ENCODE data around the gene SEMA4G.
A peak's percentile ranks its signal among the peaks of the same experiment; 100 is the strongest.

Gene SEMA4G

GRCh38 chr10:100984672-100985177 lies 15.4 kb downstream of the SEMA4G start:
- H3K9ac ChIP-seq (ENCODE audit: insufficient read length, low read depth) = no peak overlapping the region
- no peak for DNase-seq (ENCODE audit: low read depth, low spot score)
- H3K27me3 ChIP-seq (ENCODE audit: insufficient read depth, insufficient read length) = no peaks in the 10 kb centered on the region
- H3K4me1 ChIP-seq (ENCODE audit: insufficient read depth, insufficient read length) = peaks cover 4% of the 10 kb centered on the region
- H3K36me3 ChIP-seq (ENCODE audit: insufficient read depth, insufficient read length, low read length) = peaks cover 62% of the 10 kb centered on the region
- no peak overlapping the region for H3K4me3 ChIP-seq (ENCODE audit: insufficient read length, low read depth)
- H3K9me3 ChIP-seq (ENCODE audit: insufficient read depth, low read length) = no peaks in the 10 kb centered on the region
- TF ChIP-seq SUZ12 (IDR thresholded peaks at IDR 0.05; ENCODE audit: extremely low read depth, insufficient read depth, insufficient read length) = no peak
- no peak for TF ChIP-seq ZNF274 (IDR thresholded peaks at IDR 0.05; ENCODE audit: low read depth, low read length)
- TF ChIP-seq YY1 (IDR thresholded peaks at IDR 0.05; ENCODE audit: insufficient read depth, insufficient read length) = no peak

- no peak for DNase-seq (ENCODE audit: low read depth, low spot score)
- no peak for TF ChIP-seq ZNF274 (IDR thresholded peaks at IDR 0.05; ENCODE audit: low read depth, low read length)
- no peak for TF ChIP-seq SUZ12 (IDR thresholded peaks at IDR 0.05; ENCODE audit: extremely low read depth, insufficient read depth, insufficient read length)
- TF ChIP-seq YY1 (IDR thresholded peaks at IDR 0.05; ENCODE audit: insufficient read depth, insufficient read length) = no peak
- H3K4me3 ChIP-seq (ENCODE audit: insufficient read length, low read depth) = no peak overlapping the region
Observed at GRCh38 chr10:100985336-100985735, 16.0 kb downstream of the SEMA4G start.

GRCh38 chr10:100986623-100986951 lies 17.3 kb downstream of the SEMA4G start:
- Histone ChIP-seq H3K4me1 (ENCODE audit: insufficient read depth, insufficient read length) (peaks cover 6% of the 10 kb centered on the region), H3K27me3 (ENCODE audit: insufficient read depth, insufficient read length) (no peaks in the 10 kb centered on the region), H3K36me3 (ENCODE audit: insufficient read depth, insufficient read length, low read length) (peaks cover 61% of the 10 kb centered on the region), H3K9ac (ENCODE audit: insufficient read length, low read depth) (peak overlapping the region; percentile 98), H3K4me3 (ENCODE audit: insufficient read length, low read depth) (peak overlapping the region; percentile 97), H3K9me3 (ENCODE audit: insufficient read depth, low read length) (no peaks in the 10 kb centered on the region)
- TF ChIP-seq SUZ12 (IDR thresholded peaks at IDR 0.05; ENCODE audit: extremely low read depth, insufficient read depth, insufficient read length) = no peak
- no peak for TF ChIP-seq YY1 (IDR thresholded peaks at IDR 0.05; ENCODE audit: insufficient read depth, insufficient read length)
- TF ChIP-seq ZNF274 (IDR thresholded peaks at IDR 0.05; ENCODE audit: low read depth, low read length) = no peak
- no peak for DNase-seq (ENCODE audit: low read depth, low spot score)

More at GRCh38 chr10:100985336-100985735, 16.0 kb downstream of the SEMA4G start:
- peaks cover 61% of the 10 kb centered on the region for H3K36me3 ChIP-seq (ENCODE audit: insufficient read depth, insufficient read length, low read length)
- no peak overlapping the region for H3K9ac ChIP-seq (ENCODE audit: insufficient read length, low read depth)
- H3K4me1 ChIP-seq (ENCODE audit: insufficient read depth, insufficient read length) = peaks cover 6% of the 10 kb centered on the region
- no peaks in the 10 kb centered on the region for H3K9me3 ChIP-seq (ENCODE audit: insufficient read depth, low read length)
- H3K27me3 ChIP-seq (ENCODE audit: insufficient read depth, insufficient read length) = no peaks in the 10 kb centered on the region

GRCh38 chr10:100986952-100987684 lies 17.8 kb downstream of the SEMA4G start, which contains the start of the genes MRPL43 and TWNK:
TSS of gene MRPL43 (minus strand) at chr10:100987497. CDS start at chr10:100987443, 54 bp downstream.
TSS of gene TWNK (plus strand) at chr10:100987543. CDS start at chr10:100988211, 668 bp downstream.
- Histone ChIP-seq H3K36me3 (ENCODE audit: insufficient read depth, insufficient read length, low read length) (peaks cover 57% of the 10 kb centered on the region), H3K27me3 (ENCODE audit: insufficient read depth, insufficient read length) (no peaks in the 10 kb centered on the region), H3K9ac (ENCODE audit: insufficient read length, low read depth) (peak within 1 kb of the TSS; percentile 98), H3K9me3 (ENCODE audit: insufficient read depth, low read length) (no peaks in the 10 kb centered on the region), H3K4me3 (ENCODE audit: insufficient read length, low read depth) (peak within 1 kb of the TSS; percentile 97), H3K4me1 (ENCODE audit: insufficient read depth, insufficient read length) (peaks cover 6% of the 10 kb centered on the region)
- no peak for TF ChIP-seq ZNF274 (IDR thresholded peaks at IDR 0.05; ENCODE audit: low read depth, low read length)
- TF ChIP-seq SUZ12 (IDR thresholded peaks at IDR 0.05; ENCODE audit: extremely low read depth, insufficient read depth, insufficient read length) = no peak
- TF ChIP-seq YY1 (IDR thresholded peaks at IDR 0.05; ENCODE audit: insufficient read depth, insufficient read length) = no peak
- DNase-seq (ENCODE audit: low read depth, low spot score) = peak; percentile 66

GRCh38 chr10:100987685-100988049 lies 18.4 kb downstream of the SEMA4G start:
- no peak for TF ChIP-seq SUZ12 (IDR thresholded peaks at IDR 0.05; ENCODE audit: extremely low read depth, insufficient read depth, insufficient read length)
- TF ChIP-seq YY1 (IDR thresholded peaks at IDR 0.05; ENCODE audit: insufficient read depth, insufficient read length) = no peak
- no peak for TF ChIP-seq ZNF274 (IDR thresholded peaks at IDR 0.05; ENCODE audit: low read depth, low read length)
- Histone ChIP-seq H3K4me3 (ENCODE audit: insufficient read length, low read depth) (peak overlapping the region; percentile 97), H3K9ac (ENCODE audit: insufficient read length, low read depth) (peak overlapping the region; percentile 98), H3K4me1 (ENCODE audit: insufficient read depth, insufficient read length) (peaks cover 6% of the 10 kb centered on the region), H3K27me3 (ENCODE audit: insufficient read depth, insufficient read length) (no peaks in the 10 kb centered on the region), H3K9me3 (ENCODE audit: insufficient read depth, low read length) (no peaks in the 10 kb centered on the region), H3K36me3 (ENCODE audit: insufficient read depth, insufficient read length, low read length) (peaks cover 60% of the 10 kb centered on the region)
- DNase-seq (ENCODE audit: low read depth, low spot score) = no peak

- peak overlapping the region; percentile 98 for H3K9ac ChIP-seq (ENCODE audit: insufficient read length, low read depth)
- H3K4me1 ChIP-seq (ENCODE audit: insufficient read depth, insufficient read length) = peaks cover 6% of the 10 kb centered on the region
- peaks cover 61% of the 10 kb centered on the region for H3K36me3 ChIP-seq (ENCODE audit: insufficient read depth, insufficient read length, low read length)
- no peaks in the 10 kb centered on the region for H3K27me3 ChIP-seq (ENCODE audit: insufficient read depth, insufficient read length)
- H3K4me3 ChIP-seq (ENCODE audit: insufficient read length, low read depth) = peak overlapping the region; percentile 97
- no peak for DNase-seq (ENCODE audit: low read depth, low spot score)
- H3K9me3 ChIP-seq (ENCODE audit: insufficient read depth, low read length) = no peaks in the 10 kb centered on the region
- TF ChIP-seq ZNF274 (IDR thresholded peaks at IDR 0.05; ENCODE audit: low read depth, low read length) (no peak), SUZ12 (IDR thresholded peaks at IDR 0.05; ENCODE audit: extremely low read depth, insufficient read depth, insufficient read length) (no peak), YY1 (IDR thresholded peaks at IDR 0.05; ENCODE audit: insufficient read depth, insufficient read length) (no peak)
Observed at GRCh38 chr10:100988166-100988565, 18.9 kb downstream of the SEMA4G start.

- DNase-seq (ENCODE audit: low read depth, low spot score) = no peak
- Histone ChIP-seq H3K9ac (ENCODE audit: insufficient read length, low read depth) (peak overlapping the region; percentile 8), H3K4me1 (ENCODE audit: insufficient read depth, insufficient read length) (peaks cover 6% of the 10 kb centered on the region), H3K9me3 (ENCODE audit: insufficient read depth, low read length) (no peaks in the 10 kb centered on the region), H3K27me3 (ENCODE audit: insufficient read depth, insufficient read length) (no peaks in the 10 kb centered on the region), H3K4me3 (ENCODE audit: insufficient read length, low read depth) (no peak overlapping the region), H3K36me3 (ENCODE audit: insufficient read depth, insufficient read length, low read length) (peaks cover 66% of the 10 kb centered on the region)
- TF ChIP-seq ZNF274 (IDR thresholded peaks at IDR 0.05; ENCODE audit: low read depth, low read length) (no peak), YY1 (IDR thresholded peaks at IDR 0.05; ENCODE audit: insufficient read depth, insufficient read length) (no peak), SUZ12 (IDR thresholded peaks at IDR 0.05; ENCODE audit: extremely low read depth, insufficient read depth, insufficient read length) (no peak)
Observed at GRCh38 chr10:100989088-100989487, 19.8 kb downstream of the SEMA4G start.

Measured in NT2/D1 (cell line).